IPS-18c (cell line): ENCODE measurements around the gene KCNAB2.

Experiments used
- H3K4me3 ChIP-seq: 2 replicates; pipeline ENCODE4 v1.7.0; 2013; ENCODE audit warnings: low read depth, mild to moderate bottlenecking, low read length, moderate library complexity; ENCODE audit not compliant: insufficient read depth
- H3K9me3 ChIP-seq: one replicate; pipeline ENCODE4 v1.6.1; 2013; ENCODE audit warnings: mild to moderate bottlenecking, low read length, moderate library complexity; ENCODE audit not compliant: control insufficient read depth, insufficient read depth

KCNAB2 gene

GRCh38 chr1:6105763-6106162 is 60.1 kb downstream of the KCNAB2 start:
- Histone ChIP-seq H3K4me3 (no peak overlapping the region), H3K9me3 (peaks cover 4% of the 10 kb centered on the region)

GRCh38 chr1:6106321-6106731 is 60.6 kb downstream of the KCNAB2 start:
- Histone ChIP-seq H3K4me3 (no peak overlapping the region), H3K9me3 (peaks cover 4% of the 10 kb centered on the region)

GRCh38 chr1:6106977-6107376 is 61.3 kb downstream of the KCNAB2 start:
- H3K9me3 ChIP-seq, result peaks cover 4% of the 10 kb centered on the region

DNA sequence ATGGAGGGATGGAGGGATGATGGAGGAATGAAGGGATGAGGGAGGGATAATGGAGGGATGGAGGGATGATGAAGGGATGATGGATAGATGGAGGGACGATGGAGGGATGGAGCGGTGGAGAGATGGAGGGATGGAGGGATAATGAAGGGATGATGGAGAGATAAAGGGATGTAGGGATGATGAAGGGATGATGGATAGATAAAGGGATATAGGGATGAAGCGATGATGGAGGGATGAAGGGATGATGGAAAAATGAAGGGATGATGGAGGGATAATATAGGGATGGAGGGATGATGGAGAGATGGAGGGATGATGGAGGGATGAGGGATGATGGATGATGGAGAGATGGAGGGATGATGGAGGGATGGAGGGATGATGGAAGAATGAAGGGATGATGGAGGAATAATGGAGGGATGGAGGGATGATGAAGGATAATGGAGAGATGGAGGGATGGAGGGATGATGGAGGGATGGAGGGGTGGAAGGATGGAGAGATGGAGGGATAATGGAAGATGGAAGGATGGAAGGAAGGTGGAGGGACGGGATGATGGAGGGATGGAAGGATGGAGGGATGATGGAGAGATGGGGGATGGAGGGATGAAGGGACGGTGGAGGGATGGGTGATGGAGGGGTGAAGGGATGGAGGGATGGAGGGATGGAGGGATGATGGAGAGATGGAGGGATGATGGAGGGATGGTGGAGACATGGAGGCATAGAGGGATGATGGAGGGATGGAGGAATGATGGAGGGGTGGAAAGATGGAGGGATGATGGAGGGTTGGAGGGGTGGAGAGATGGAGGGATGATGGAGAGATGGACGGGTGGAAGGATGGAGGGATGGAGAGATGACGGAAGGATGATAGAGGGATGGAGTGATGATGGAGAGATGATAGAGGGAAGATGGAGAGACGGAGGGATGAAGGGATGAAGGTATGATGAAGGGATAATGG is 62.0 kb downstream of the KCNAB2 start:
- no peak overlapping the region for H3K4me3 ChIP-seq

More at GRCh38 chr1:6106977-6107376, 61.3 kb downstream of the KCNAB2 start:
- no peak overlapping the region for H3K4me3 ChIP-seq

GRCh38 chr1:6108476-6108875 is 62.8 kb downstream of the KCNAB2 start:
- H3K9me3 ChIP-seq, result no peaks in the 10 kb centered on the region
- no peak overlapping the region for H3K4me3 ChIP-seq

More for the DNA sequence above, 62.0 kb downstream of the KCNAB2 start:
- no peaks in the 10 kb centered on the region for H3K9me3 ChIP-seq

- no peaks in the 10 kb centered on the region for H3K9me3 ChIP-seq
- H3K4me3 ChIP-seq, result no peak overlapping the region
Measured at GRCh38 chr1:6108937-6109614, 63.4 kb downstream of the KCNAB2 start.

GRCh38 chr1:6109688-6110087 is 64.0 kb downstream of the KCNAB2 start:
- Histone ChIP-seq H3K4me3 (no peak overlapping the region), H3K9me3 (no peaks in the 10 kb centered on the region)

DNA sequence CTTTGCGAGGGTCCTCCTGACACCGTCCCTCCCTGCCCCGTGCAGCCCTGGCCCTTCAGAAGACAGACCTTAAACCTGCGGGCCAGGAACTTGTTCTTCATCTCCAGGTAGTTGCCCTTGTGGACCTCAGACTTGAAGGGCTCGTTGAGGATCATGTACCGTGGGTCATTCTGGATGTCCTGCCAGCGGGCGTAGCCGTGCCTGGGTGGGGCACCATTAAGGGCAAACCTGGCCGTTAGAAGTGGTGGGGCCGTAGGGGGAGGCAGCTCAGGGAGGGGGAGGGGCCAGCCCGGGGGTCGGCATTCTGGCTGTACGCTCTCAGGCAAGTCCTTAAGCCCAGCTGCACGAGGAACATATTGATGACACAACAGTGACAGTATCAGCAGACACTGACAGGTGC is 64.6 kb downstream of the KCNAB2 start:
- H3K4me3 ChIP-seq, result no peak overlapping the region
- no peaks in the 10 kb centered on the region for H3K9me3 ChIP-seq

- no peaks in the 10 kb centered on the region for H3K9me3 ChIP-seq
- no peak overlapping the region for H3K4me3 ChIP-seq
Measured at GRCh38 chr1:6111571-6111970, 65.9 kb downstream of the KCNAB2 start.

DNA sequence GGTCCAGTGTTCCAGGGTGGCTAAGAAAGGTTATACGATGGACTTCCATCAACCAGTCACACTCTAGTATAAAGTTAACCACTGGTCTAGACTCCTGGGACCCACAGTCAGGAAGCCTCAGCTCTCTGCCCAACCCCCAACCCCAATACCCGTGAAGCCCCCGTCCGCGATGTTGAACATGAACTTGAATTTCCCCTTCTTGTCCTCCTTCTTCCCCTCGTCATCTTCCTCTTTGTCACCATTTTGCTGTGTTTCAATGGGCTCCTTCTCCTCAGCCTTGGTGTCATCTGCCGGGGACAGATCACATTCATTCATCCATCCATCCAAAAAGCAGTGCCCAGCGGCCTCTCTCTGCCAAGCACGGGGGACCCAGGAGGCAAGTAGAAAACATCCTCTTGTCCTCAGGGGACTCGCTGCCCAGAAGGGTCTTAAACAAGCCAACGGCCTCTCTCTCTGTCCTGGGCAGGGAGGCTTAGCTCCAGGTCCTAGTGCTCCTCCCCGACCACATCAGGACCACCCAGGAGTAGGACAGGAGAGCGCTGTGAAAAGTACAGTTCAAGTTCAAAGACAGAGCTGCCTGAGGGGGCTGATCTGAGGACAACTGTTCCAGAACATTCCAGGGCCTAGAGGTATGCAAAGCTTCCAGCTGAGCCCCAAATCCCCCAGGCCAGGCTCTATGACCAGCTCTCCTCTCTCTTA is 66.5 kb downstream of the KCNAB2 start:
- H3K9me3 ChIP-seq, result no peaks in the 10 kb centered on the region
- H3K4me3 ChIP-seq, result no peak overlapping the region

GRCh38 chr1:6112690-6113005 is 67.0 kb downstream of the KCNAB2 start:
- no peak overlapping the region for H3K4me3 ChIP-seq
- H3K9me3 ChIP-seq, result no peaks in the 10 kb centered on the region

- Histone ChIP-seq H3K4me3 (no peak overlapping the region), H3K9me3 (no peaks in the 10 kb centered on the region)
Measured at GRCh38 chr1:6113116-6113515, 67.4 kb downstream of the KCNAB2 start.

DNA sequence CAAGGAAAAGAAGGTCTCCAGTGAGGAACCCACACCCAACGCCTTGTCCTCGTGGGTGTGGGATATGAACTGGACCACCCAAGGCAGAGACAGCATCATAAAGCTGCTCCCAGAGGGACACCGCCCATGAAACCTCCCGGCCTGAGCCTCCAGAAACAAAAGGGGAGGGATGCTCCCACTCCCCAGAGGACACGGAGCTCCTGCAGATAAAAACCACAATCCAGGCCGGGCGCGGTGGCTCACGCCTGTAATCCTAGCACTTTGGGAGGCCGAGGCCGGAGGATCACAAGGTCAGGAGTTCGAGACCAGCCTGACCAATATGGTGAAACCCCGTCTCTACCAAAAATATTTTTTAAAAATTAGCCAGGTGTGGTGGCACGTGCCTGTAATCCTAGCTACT is 68.1 kb downstream of the KCNAB2 start:
- Histone ChIP-seq H3K9me3 (no peaks in the 10 kb centered on the region), H3K4me3 (no peak overlapping the region)

DNA sequence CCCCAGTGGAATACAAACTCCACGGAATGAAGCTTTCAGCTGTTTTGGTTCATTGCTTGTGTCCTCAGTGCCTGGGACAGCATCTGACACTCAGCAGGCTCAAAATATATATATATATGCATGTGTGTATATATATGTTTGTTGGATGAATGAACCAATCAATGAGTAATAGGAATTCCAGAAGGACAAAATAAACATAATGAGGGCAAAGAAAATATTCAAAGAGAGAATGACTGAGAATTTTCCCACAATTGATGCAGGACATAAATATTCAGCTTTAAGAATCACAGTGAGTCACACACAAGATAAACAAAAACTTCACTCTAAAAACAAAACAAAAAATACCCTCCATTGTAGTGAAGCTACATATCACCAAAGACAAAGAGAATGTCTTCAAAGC is 70.4 kb downstream of the KCNAB2 start:
- Histone ChIP-seq H3K9me3 (no peaks in the 10 kb centered on the region), H3K4me3 (no peak overlapping the region)

DNA sequence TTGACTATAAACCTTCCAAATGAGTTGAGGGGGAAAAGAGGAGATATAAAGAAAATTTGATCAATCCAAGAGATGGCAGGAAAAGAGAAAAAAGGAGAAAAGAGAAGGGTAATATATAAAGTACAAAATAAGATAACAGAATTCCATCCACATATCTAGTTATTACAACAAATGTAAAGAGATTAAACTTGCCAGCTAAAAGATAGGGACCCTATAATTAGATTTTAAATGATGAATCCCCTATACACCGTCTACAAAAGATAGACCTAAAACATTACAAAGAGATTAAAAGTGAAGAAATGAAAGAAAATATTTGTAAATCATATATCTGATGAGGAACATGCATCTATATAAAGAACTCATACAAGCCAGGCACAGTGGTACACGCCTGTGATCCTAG is 71.4 kb downstream of the KCNAB2 start:
- H3K4me3 ChIP-seq, result no peak overlapping the region
- H3K9me3 ChIP-seq, result no peaks in the 10 kb centered on the region

GRCh38 chr1:6117624-6118023 is 71.9 kb downstream of the KCNAB2 start:
- no peak overlapping the region for H3K4me3 ChIP-seq
- no peaks in the 10 kb centered on the region for H3K9me3 ChIP-seq

- Histone ChIP-seq H3K4me3 (no peak overlapping the region), H3K9me3 (no peaks in the 10 kb centered on the region)
Measured at GRCh38 chr1:6118415-6118814, 72.7 kb downstream of the KCNAB2 start.

GRCh38 chr1:6121021-6121421 is 75.3 kb downstream of the KCNAB2 start:
- Histone ChIP-seq H3K4me3 (no peak overlapping the region), H3K9me3 (no peaks in the 10 kb centered on the region)
